ENCODE results near the gene TTK.
"Not testable (repeated sequence)": the region's sequence is repeated elsewhere in the genome, so short reads cannot be mapped to it uniquely, and the experiment has no call there.

DNA sequence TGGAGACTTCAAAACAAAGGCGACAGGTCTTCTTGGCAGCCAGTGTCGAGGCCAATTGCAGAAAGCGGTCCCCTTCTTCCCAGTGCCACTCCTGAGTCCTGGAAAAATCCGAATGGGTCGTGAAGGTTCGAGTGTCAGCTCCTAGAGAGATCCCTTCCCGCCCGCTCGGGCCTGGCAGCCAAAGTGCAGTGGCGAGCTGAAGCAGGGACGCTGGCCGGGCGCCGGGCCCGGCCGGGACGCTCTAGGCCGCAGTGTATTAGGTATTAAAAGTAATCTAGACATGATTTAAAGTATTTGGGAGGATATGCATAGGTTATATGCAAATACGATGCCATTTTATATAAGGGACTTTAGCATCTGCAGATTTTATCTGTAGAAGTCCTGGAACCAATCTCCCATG is 66.0 kb downstream of the TTK start:
- TF ChIP-seq, protein P1, sequence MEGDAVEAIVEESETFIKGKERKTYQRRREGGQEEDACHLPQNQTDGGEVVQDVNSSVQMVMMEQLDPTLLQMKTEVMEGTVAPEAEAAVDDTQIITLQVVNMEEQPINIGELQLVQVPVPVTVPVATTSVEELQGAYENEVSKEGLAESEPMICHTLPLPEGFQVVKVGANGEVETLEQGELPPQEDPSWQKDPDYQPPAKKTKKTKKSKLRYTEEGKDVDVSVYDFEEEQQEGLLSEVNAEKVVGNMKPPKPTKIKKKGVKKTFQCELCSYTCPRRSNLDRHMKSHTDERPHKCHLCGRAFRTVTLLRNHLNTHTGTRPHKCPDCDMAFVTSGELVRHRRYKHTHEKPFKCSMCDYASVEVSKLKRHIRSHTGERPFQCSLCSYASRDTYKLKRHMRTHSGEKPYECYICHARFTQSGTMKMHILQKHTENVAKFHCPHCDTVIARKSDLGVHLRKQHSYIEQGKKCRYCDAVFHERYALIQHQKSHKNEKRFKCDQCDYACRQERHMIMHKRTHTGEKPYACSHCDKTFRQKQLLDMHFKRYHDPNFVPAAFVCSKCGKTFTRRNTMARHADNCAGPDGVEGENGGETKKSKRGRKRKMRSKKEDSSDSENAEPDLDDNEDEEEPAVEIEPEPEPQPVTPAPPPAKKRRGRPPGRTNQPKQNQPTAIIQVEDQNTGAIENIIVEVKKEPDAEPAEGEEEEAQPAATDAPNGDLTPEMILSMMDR (IDR thresholded peaks at IDR 0.05), result not testable (repeated sequence)
- not testable (repeated sequence) for TF ChIP-seq EP300 (IDR thresholded peaks at IDR 0.05)

Data from tibial nerve (tissue), 4 donors.